HG02943 (cell line): ENCODE measurements around the gene MXI1.
"Not testable (repeated sequence)": the region's sequence is repeated elsewhere in the genome, so short reads cannot be mapped to it uniquely, and the experiment has no call there.

ENCODE experiments used
- ATAC-seq: cut with Tn5 transposase; IDR thresholded peaks from one replicate; pipeline ENCODE4 v1.9.1; 2021; ENCODE audit warnings: mild to moderate bottlenecking, low read depth, moderate library complexity; ENCODE audit not compliant: unreplicated experiment

Gene MXI1

GRCh38 chr10:110306452-110306768 lies 99.0 kb downstream of the MXI1 start:
- ATAC-seq, result no peak

- no peak for ATAC-seq
These were observed 100.4 kb downstream of the MXI1 start for GRCh38 chr10:110307805-110308204.

- no peak for ATAC-seq
These were observed 103.3 kb downstream of the MXI1 start for GRCh38 chr10:110310741-110311140.

- ATAC-seq, result no peak
These were observed 104.0 kb downstream of the MXI1 start for GRCh38 chr10:110311357-110311949.

GRCh38 chr10:110312206-110312605 lies 104.8 kb downstream of the MXI1 start:
- no peak for ATAC-seq

- no peak for ATAC-seq
These were observed 106.3 kb downstream of the MXI1 start for GRCh38 chr10:110313674-110314073.

GRCh38 chr10:110317866-110318850 lies 110.8 kb downstream of the MXI1 start:
- ATAC-seq, result no peak

GRCh38 chr10:110321869-110322620 lies 114.6 kb downstream of the MXI1 start:
- no peak for ATAC-seq

- no peak for ATAC-seq
These were observed 116.1 kb downstream of the MXI1 start for GRCh38 chr10:110323503-110323902.

GRCh38 chr10:110324201-110324804 lies 116.9 kb downstream of the MXI1 start:
- no peak for ATAC-seq

- no peak for ATAC-seq
These were observed 117.4 kb downstream of the MXI1 start for GRCh38 chr10:110324805-110325280.

- ATAC-seq, result no peak
These were observed 119.1 kb downstream of the MXI1 start for GRCh38 chr10:110326351-110327032.

- ATAC-seq, result no peak
These were observed 120.0 kb downstream of the MXI1 start for GRCh38 chr10:110327262-110327914.

- ATAC-seq, result no peak
These were observed 123.3 kb downstream of the MXI1 start for GRCh38 chr10:110330675-110331074.

- ATAC-seq, result not testable (repeated sequence)
These were observed 123.9 kb downstream of the MXI1 start for GRCh38 chr10:110331226-110331795.

GRCh38 chr10:110334061-110334656 lies 126.8 kb downstream of the MXI1 start:
- ATAC-seq, result no peak

GRCh38 chr10:110335314-110336064 lies 128.1 kb downstream of the MXI1 start:
- ATAC-seq, result no peak

GRCh38 chr10:110336111-110336721 lies 128.8 kb downstream of the MXI1 start:
- ATAC-seq, result no peak
